HepG2 (cell line): ENCODE results near the gene SNX24. TPM values are rescaled to one million over a fixed set of nuclear protein-coding genes. Genes with fewer than 3 reads are reported as not detected.

ENCODE experiments used
- ATAC-seq: fragments of 200-7000 bp; cut with Tn5 transposase; 3 replicates; pipeline ENCODE4 v1.9.1; 2020; ENCODE audit warnings: mild to moderate bottlenecking, moderate library complexity
- BruUV-seq: library from RNA; stranded (reverse); fragments of 400-500 nt; replicated peaks from 2 replicates; lab custom pipeline; 2021; lab: Mats Ljungman, UMichigan
- CTCF ChIA-PET: fragments of 300-600 bp; formaldehyde crosslinking; extraction: SDS; loops from one replicate; lab custom pipeline; 2021; ENCODE audit warnings: low total read pairs, inconsistent platforms, low intra/inter-chr PET ratio; lab: Yijun Ruan, JAX
- POLR2A ChIA-PET: fragments of 350-600 bp; sonication (Branson Sonifier 250); formaldehyde crosslinking; loops from one replicate; lab custom pipeline; 2020; ENCODE audit warnings: antibody characterized with exemption, inconsistent platforms; lab: Yijun Ruan, JAX
- DNase-seq: peaks from one replicate; pipeline ENCODE4 v3.0.0-alpha.2; 2015; ENCODE audit warnings: low spot score
- FAIRE-seq: peaks from 3 replicates; lab custom pipeline; 2011; peaks lifted over from hg19 to GRCh38; lab: Jason Lieb, UNC
- H2AFZ ChIP-seq: one replicate; pipeline ENCODE4 v1.6.1; 2011; ENCODE audit warnings: low read length, inconsistent platforms
- H3K27ac ChIP-seq: fragments of 300-600 bp; 3 replicates; pipeline ENCODE4 v1.8.0; 2011; ENCODE audit warnings: mixed run types, mild to moderate bottlenecking, mixed read lengths, low read length, inconsistent platforms; ENCODE audit not compliant: insufficient read depth; ENCODE audit errors: extremely low read length
- H3K27me3 ChIP-seq, 2 experiments: fragments of 200-600 bp in 1 of 2; 2 replicates in 1 of 2; 3 replicates in 1 of 2; pipeline versions ENCODE4 v1.6.0 to v1.8.0; 2011; ENCODE audit warnings: low read length in 2 of 2, mild to moderate bottlenecking in 2 of 2, moderate library complexity in 2 of 2, inconsistent platforms in 1 of 2; ENCODE audit not compliant: insufficient read depth in 2 of 2, control insufficient read depth in 1 of 2
- H3K36me3 ChIP-seq, 2 experiments: fragments of 200-600 bp in 1 of 2; replicated peaks in 1 of 2; 2 replicates in 1 of 2; 3 replicates in 1 of 2; pipeline versions ENCODE4 v1.5.1 to v1.8.0; 2011; ENCODE audit warnings: low read length in 2 of 2, inconsistent platforms in 1 of 2; ENCODE audit not compliant: insufficient read depth in 2 of 2, control insufficient read depth in 1 of 2
- H3K4me1 ChIP-seq: 2 replicates; pipeline ENCODE4 v1.5.1; 2012; ENCODE audit warnings: low read length, inconsistent platforms; ENCODE audit not compliant: insufficient read depth
- H3K4me2 ChIP-seq: 2 replicates; pipeline ENCODE4 v1.6.0; 2011; ENCODE audit warnings: low read depth, low read length, inconsistent platforms
- H3K4me3 ChIP-seq, 3 experiments: fragments of 200-600 bp in 1 of 3; sonication (generic), shearing (Covaris generic) in 1 of 3; replicated peaks in 1 of 3; 2 replicates each; pipeline ENCODE4 v1.5.1; 2011 to 2016; ENCODE audit warnings: low read length in 3 of 3, inconsistent platforms in 2 of 3, low read depth in 2 of 3, mild to moderate bottlenecking in 2 of 3, control low read depth in 1 of 3, mixed read lengths in 1 of 3; ENCODE audit not compliant: insufficient read depth in 1 of 3
- H3K79me2 ChIP-seq: one replicate; pipeline ENCODE4 v1.6.1; 2011; ENCODE audit warnings: low read length, inconsistent platforms; ENCODE audit not compliant: insufficient read depth
- H3K9ac ChIP-seq: 2 replicates; pipeline ENCODE4 v1.6.0; 2011; ENCODE audit warnings: mild to moderate bottlenecking, low read depth, low read length, inconsistent platforms; ENCODE audit not compliant: insufficient read depth
- H3K9me3 ChIP-seq: 2 replicates; pipeline ENCODE4 v1.5.1; 2012; ENCODE audit warnings: mild to moderate bottlenecking, low read length
- H4K20me1 ChIP-seq: 2 replicates; pipeline ENCODE4 v1.6.0; 2011; ENCODE audit warnings: inconsistent platforms, mild to moderate bottlenecking, low read length, moderate library complexity; ENCODE audit not compliant: insufficient read depth
- HCFC1 ChIP-seq: fragments of 150-350 bp; IDR thresholded peaks from 2 replicates; pipeline ENCODE4 v1.6.1; 2014; ENCODE audit warnings: low read depth, low read length
- ZBTB10 ChIP-seq: sonication (generic); formaldehyde crosslinking; IDR thresholded peaks from 2 replicates; pipeline ENCODE4 v1.4.0; 2020; ENCODE audit warnings: missing genetic modification reagents, borderline replicate concordance
- ZBTB34 ChIP-seq: sonication (generic); formaldehyde crosslinking; IDR thresholded peaks from 2 replicates; pipeline ENCODE4 v1.8.0; 2022; ENCODE audit warnings: mild to moderate bottlenecking, missing genetic modification reagents
- WGBS: methylation state at CpG from one replicate; pipeline ENCODE4 v1.1.6; 2017; ENCODE audit warnings: low lambda C conversion rate; 5-methylcytosine and 5-hydroxymethylcytosine counted together
- in situ Hi-C: cut with HindIII; loops from 2 replicates; pipeline ENCODE4 v1.10.0; 2017; ENCODE audit warnings: low pct_unique_long_range_greater_than_20kb; ENCODE audit not compliant: extremely low pct_ligation_motif_present
- intact Hi-C: fragments of 100-400 bp; cut with micrococcal nuclease; formaldehyde crosslinking; loops from one replicate; pipeline ENCODE4 v1.10.0; 2022; ENCODE audit not compliant: unreplicated experiment
- polyA plus RNA-seq, 8 experiments: library from polyadenylated mRNA; depleted of rRNA in 3 of 8; stranded (reverse) in 7 of 8; unstranded in 1 of 8; fragments of >200 nt; fragmentation: Illumina TruSeq in 4 of 8; extraction: Trizol in 4 of 8; gene quantifications; 2 replicates each; pipeline versions ENCODE4 v1.2.1 to v1.2.3, GENCODE V29; 2011 to 2016; ENCODE audit warnings: low read depth in 4 of 8, missing spikeins in 1 of 8, mixed read lengths in 1 of 8; ENCODE audit not compliant: insufficient read depth in 1 of 8
- total RNA-seq, 5 experiments: library from RNA; depleted of rRNA; stranded (reverse); fragments of >200 nt; fragmentation: Illumina TruSeq; extraction: Trizol; gene quantifications; 2 replicates each; pipeline ENCODE4 v1.2.3, GENCODE V29; 2016; ENCODE audit warnings: low read depth in 1 of 5
- TF ChIP-seq, protein P1 (sequence below): sonication (generic); formaldehyde crosslinking; IDR thresholded peaks from 2 replicates; pipeline ENCODE4 v1.9.0; 2021; ENCODE audit warnings: missing genetic modification reagents, borderline replicate concordance
- TF ChIP-seq, protein P2 (sequence below): sonication (generic); formaldehyde crosslinking; conservative IDR thresholded peaks from 2 replicates; pipeline ENCODE4 v1.4.0; 2020; ENCODE audit warnings: missing genetic modification reagents

The SNX24 gene
- total and polyA plus RNA-seq, 2 of the 13 experiments (the other 11 are each of a cell fraction or from before 2014, with no cell fraction given) = 7.2 to 23.7 TPM

- Histone ChIP-seq H3K79me2 (no peaks in the 10 kb centered on the region), H3K4me3 (no peak overlapping the region), H3K36me3 (no peaks in the 10 kb centered on the region), H3K27ac (no peak overlapping the region), H3K4me1 (no peaks in the 10 kb centered on the region), H4K20me1 (no peaks in the 10 kb centered on the region), H3K4me2 (no peak overlapping the region), H2AFZ (no peak overlapping the region), H3K9me3 (no peaks in the 10 kb centered on the region), H3K27me3 (no peaks in the 10 kb centered on the region), H3K9ac (no peak overlapping the region)
- DNase-seq (no peak), ATAC-seq (no peak), FAIRE-seq (no peak)
- POLR2A ChIA-PET = no interaction called here
- in situ Hi-C loops = no loop called here
- intact Hi-C loops = no loop called here
- 85% methylated on average over 7 of the region's 7 CpGs for WGBS
- TF ChIP-seq HCFC1 = no peak
- TF ChIP-seq ZBTB10 (CRISPR knock-in tag) = no peak
- TF ChIP-seq, protein P1, sequence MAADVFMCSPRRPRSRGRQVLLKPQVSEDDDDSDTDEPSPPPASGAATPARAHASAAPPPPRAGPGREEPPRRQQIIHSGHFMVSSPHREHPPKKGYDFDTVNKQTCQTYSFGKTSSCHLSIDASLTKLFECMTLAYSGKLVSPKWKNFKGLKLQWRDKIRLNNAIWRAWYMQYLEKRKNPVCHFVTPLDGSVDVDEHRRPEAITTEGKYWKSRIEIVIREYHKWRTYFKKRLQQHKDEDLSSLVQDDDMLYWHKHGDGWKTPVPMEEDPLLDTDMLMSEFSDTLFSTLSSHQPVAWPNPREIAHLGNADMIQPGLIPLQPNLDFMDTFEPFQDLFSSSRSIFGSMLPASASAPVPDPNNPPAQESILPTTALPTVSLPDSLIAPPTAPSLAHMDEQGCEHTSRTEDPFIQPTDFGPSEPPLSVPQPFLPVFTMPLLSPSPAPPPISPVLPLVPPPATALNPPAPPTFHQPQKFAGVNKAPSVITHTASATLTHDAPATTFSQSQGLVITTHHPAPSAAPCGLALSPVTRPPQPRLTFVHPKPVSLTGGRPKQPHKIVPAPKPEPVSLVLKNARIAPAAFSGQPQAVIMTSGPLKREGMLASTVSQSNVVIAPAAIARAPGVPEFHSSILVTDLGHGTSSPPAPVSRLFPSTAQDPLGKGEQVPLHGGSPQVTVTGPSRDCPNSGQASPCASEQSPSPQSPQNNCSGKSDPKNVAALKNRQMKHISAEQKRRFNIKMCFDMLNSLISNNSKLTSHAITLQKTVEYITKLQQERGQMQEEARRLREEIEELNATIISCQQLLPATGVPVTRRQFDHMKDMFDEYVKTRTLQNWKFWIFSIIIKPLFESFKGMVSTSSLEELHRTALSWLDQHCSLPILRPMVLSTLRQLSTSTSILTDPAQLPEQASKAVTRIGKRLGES = no peak
- TF ChIP-seq ZBTB34 (CRISPR knock-in tag) = no peak
- TF ChIP-seq, protein P2, sequence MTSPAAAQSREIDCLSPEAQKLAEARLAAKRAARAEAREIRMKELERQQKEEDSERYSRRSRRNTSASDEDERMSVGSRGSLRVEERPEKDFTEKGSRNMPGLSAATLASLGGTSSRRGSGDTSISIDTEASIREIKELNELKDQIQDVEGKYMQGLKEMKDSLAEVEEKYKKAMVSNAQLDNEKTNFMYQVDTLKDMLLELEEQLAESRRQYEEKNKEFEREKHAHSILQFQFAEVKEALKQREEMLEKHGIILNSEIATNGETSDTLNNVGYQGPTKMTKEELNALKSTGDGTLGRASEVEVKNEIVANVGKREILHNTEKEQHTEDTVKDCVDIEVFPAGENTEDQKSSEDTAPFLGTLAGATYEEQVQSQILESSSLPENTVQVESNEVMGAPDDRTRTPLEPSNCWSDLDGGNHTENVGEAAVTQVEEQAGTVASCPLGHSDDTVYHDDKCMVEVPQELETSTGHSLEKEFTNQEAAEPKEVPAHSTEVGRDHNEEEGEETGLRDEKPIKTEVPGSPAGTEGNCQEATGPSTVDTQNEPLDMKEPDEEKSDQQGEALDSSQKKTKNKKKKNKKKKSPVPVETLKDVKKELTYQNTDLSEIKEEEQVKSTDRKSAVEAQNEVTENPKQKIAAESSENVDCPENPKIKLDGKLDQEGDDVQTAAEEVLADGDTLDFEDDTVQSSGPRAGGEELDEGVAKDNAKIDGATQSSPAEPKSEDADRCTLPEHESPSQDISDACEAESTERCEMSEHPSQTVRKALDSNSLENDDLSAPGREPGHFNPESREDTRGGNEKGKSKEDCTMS = no peak
- CTCF ChIA-PET = no interaction called here
- no TSS peak for BruUV-seq
Measured at GRCh38 chr5:122997294-122997693, 151.9 kb downstream of the SNX24 start.
